Suprapubic skin (tissue), 3 donors: ENCODE data around the gene B3GALT6.

Source experiments
- POLR2A ChIP-seq, 2 donors: fragments of 450-650 bp; IDR thresholded peaks; one replicate each; pipeline ENCODE4 v1.6.1; 2017; ENCODE audit warnings: antibody characterized with exemption in 2 of 2, mild to moderate bottlenecking in 2 of 2, moderate library complexity in 2 of 2
- TF ChIP-seq, protein P1 (sequence below), 2 donors: fragments of 200-600 bp in 1 of 2; fragments of 450-650 bp in 1 of 2; sonication (generic) in 1 of 2; IDR thresholded peaks; one replicate each; pipeline ENCODE4 v1.5.1; 2016 to 2019; ENCODE audit warnings: antibody characterized with exemption in 2 of 2, mild to moderate bottlenecking in 1 of 2, moderate library complexity in 1 of 2

GRCh38 chr1:1223891-1224290, 8.1 kb upstream of the B3GALT6 start:
- no peak for TF ChIP-seq POLR2A (IDR thresholded peaks at IDR 0.05)
- TF ChIP-seq, protein P1, sequence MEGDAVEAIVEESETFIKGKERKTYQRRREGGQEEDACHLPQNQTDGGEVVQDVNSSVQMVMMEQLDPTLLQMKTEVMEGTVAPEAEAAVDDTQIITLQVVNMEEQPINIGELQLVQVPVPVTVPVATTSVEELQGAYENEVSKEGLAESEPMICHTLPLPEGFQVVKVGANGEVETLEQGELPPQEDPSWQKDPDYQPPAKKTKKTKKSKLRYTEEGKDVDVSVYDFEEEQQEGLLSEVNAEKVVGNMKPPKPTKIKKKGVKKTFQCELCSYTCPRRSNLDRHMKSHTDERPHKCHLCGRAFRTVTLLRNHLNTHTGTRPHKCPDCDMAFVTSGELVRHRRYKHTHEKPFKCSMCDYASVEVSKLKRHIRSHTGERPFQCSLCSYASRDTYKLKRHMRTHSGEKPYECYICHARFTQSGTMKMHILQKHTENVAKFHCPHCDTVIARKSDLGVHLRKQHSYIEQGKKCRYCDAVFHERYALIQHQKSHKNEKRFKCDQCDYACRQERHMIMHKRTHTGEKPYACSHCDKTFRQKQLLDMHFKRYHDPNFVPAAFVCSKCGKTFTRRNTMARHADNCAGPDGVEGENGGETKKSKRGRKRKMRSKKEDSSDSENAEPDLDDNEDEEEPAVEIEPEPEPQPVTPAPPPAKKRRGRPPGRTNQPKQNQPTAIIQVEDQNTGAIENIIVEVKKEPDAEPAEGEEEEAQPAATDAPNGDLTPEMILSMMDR (IDR thresholded peaks at IDR 0.05) = no peak
